Left ventricle myocardium inferior (tissue), 1 donor: ENCODE results near the gene PRSS23. TPM values are rescaled to one million over a fixed set of nuclear protein-coding genes. Genes with fewer than 3 reads are reported as not detected.
A peak's percentile ranks its signal among the peaks of the same experiment; 100 is the strongest.

Experiments
- DNase-seq: peaks from one replicate; pipeline ENCODE4 v3.0.0-alpha.2; 2020
- H3K27ac ChIP-seq: fragments of 200-600 bp; replicated peaks from 2 replicates; pipeline ENCODE4 v1.8.0; 2021
- H3K27me3 ChIP-seq: fragments of 200-600 bp; 2 replicates; pipeline ENCODE4 v1.8.0; 2021; ENCODE audit warnings: low read depth
- H3K36me3 ChIP-seq: fragments of 200-600 bp; 2 replicates; pipeline ENCODE4 v1.8.0; 2021
- H3K4me1 ChIP-seq: fragments of 200-600 bp; 2 replicates; pipeline ENCODE4 v1.8.0; 2021
- H3K4me3 ChIP-seq: fragments of 200-600 bp; 2 replicates; pipeline ENCODE4 v1.8.0; 2021; ENCODE audit warnings: mild to moderate bottlenecking, moderate library complexity
- H3K9me3 ChIP-seq: fragments of 200-600 bp; replicated peaks from 2 replicates; pipeline ENCODE4 v1.8.0; 2021
- CTCF ChIP-seq: fragments of 200-600 bp; IDR thresholded peaks from 2 replicates; pipeline ENCODE4 v1.8.0; 2021; ENCODE audit warnings: antibody characterized with exemption, mild to moderate bottlenecking, borderline replicate concordance
- intact Hi-C: fragments of 100-400 bp; cut with micrococcal nuclease; formaldehyde crosslinking; loops from one replicate; pipeline ENCODE4 v1.11.0; 2022
- total RNA-seq: library from RNA; stranded (reverse); fragmentation: NEBNext Ultra II Directional; extraction: Animal tissue kit (Norgen Biotek cat#: 25700); gene quantifications from one replicate; pipeline ENCODE4 v1.2.1, GENCODE V29; 2021
- donor health status: DM: no; HTN: yes; CAD: no; lungs with severe emphysema.

PRSS23 gene
- total RNA-seq, 1 donor from 2014 or later: 6.5 TPM

GRCh38 chr11:86802146-86802545 is 1.8 kb downstream of the PRSS23 start:
- intact Hi-C loops: loop anchor here (5.0 kb wide), 1 partner anchor 340 kb away; no protein-coding TSS in a partner anchor
- H3K4me1 ChIP-seq: peaks cover 38% of the 10 kb centered on the region
- no peak for TF ChIP-seq CTCF

GRCh38 chr11:86802601-86803051 is 2.3 kb downstream of the PRSS23 start:
- Histone ChIP-seq H3K9me3 (no peaks in the 10 kb centered on the region), H3K4me1 (peaks cover 38% of the 10 kb centered on the region), H3K27ac (no peak overlapping the region), H3K4me3 (peak overlapping the region; percentile 82), H3K36me3 (no peaks in the 10 kb centered on the region), H3K27me3 (no peaks in the 10 kb centered on the region)
- TF ChIP-seq CTCF: peak; percentile 74
- intact Hi-C loops: loop anchor here (5.0 kb wide), 1 partner anchor 340 kb away; no protein-coding TSS in a partner anchor
- DNase-seq: no peak

More at GRCh38 chr11:86802146-86802545, 1.8 kb downstream of the PRSS23 start:
- Histone ChIP-seq H3K4me3 (peak overlapping the region; percentile 82), H3K27ac (no peak overlapping the region), H3K36me3 (no peaks in the 10 kb centered on the region), H3K27me3 (no peaks in the 10 kb centered on the region), H3K9me3 (no peaks in the 10 kb centered on the region)
- DNase-seq: no peak

- Histone ChIP-seq H3K36me3 (no peaks in the 10 kb centered on the region), H3K4me1 (peaks cover 38% of the 10 kb centered on the region), H3K27me3 (no peaks in the 10 kb centered on the region), H3K4me3 (no peak overlapping the region), H3K9me3 (no peaks in the 10 kb centered on the region), H3K27ac (no peak overlapping the region)
- intact Hi-C loops: loop anchor here (5.0 kb wide), 1 partner anchor 341 kb away; no protein-coding TSS in a partner anchor
- DNase-seq: no peak
- TF ChIP-seq CTCF: no peak
Observed at GRCh38 chr11:86803136-86804045, 3.0 kb downstream of the PRSS23 start.

- H3K4me3 ChIP-seq: no peak overlapping the region
- H3K9me3 ChIP-seq: no peaks in the 10 kb centered on the region
- TF ChIP-seq CTCF: no peak
- peak overlapping the region; percentile 45 for H3K27ac ChIP-seq
- no peaks in the 10 kb centered on the region for H3K27me3 ChIP-seq
- peaks cover 35% of the 10 kb centered on the region for H3K4me1 ChIP-seq
- no peaks in the 10 kb centered on the region for H3K36me3 ChIP-seq
- intact Hi-C loops: loop anchor here (5.0 kb wide), 1 partner anchor 343 kb away; no protein-coding TSS in a partner anchor
- DNase-seq: no peak
Observed at GRCh38 chr11:86804951-86805350, 4.6 kb downstream of the PRSS23 start.

GRCh38 chr11:86805873-86806310 is 5.5 kb downstream of the PRSS23 start:
- no peaks in the 10 kb centered on the region for H3K36me3 ChIP-seq
- no peak for DNase-seq
- no peak for TF ChIP-seq CTCF
- H3K27me3 ChIP-seq: no peaks in the 10 kb centered on the region
- H3K4me1 ChIP-seq: peaks cover 28% of the 10 kb centered on the region
- no peak overlapping the region for H3K4me3 ChIP-seq
- no peaks in the 10 kb centered on the region for H3K9me3 ChIP-seq
- H3K27ac ChIP-seq: peak overlapping the region; percentile 45
- intact Hi-C loops: no loop called here
